Measurements from ENCODE around the gene TMEM143. TPM values are rescaled to one million over a fixed set of nuclear protein-coding genes. Genes with fewer than 3 reads are reported as not detected.

TMEM143 gene
- total RNA-seq, 2 donors from 2014 or later = 14.5 to 16.1 TPM

Other genes starting within 250 kb of the TMEM143 start
- 10 to 100 TPM; 17.4 to 62.0 TPM for gene LIG1, start 193.6 kb downstream of the TMEM143 start, total RNA-seq
- gene ZSWIM9, start 193.3 kb downstream of the TMEM143 start, total RNA-seq = 1 to 10 TPM; 4.7 to 9.6 TPM
- gene CARD8, start 108.0 kb downstream of the TMEM143 start, total RNA-seq = 10 to 100 TPM; 23.7 to 24.4 TPM
- under 1 TPM in 1 of 2 donors, not detected in 1; 0.26 TPM for gene ZNF114, start 93.9 kb downstream of the TMEM143 start, total RNA-seq
- gene EMP3, start 38.4 kb downstream of the TMEM143 start, total RNA-seq = 1 to 10 TPM; 2.6 to 7.0 TPM
- under 1 TPM in 1 of 2 donors, not detected in 1; 0.78 TPM for gene SYNGR4, start 427 bp upstream of the TMEM143 start, total RNA-seq
- gene KDELR1, start 27.6 kb upstream of the TMEM143 start, total RNA-seq = 10 to 100 TPM; 47.5 to 51.4 TPM
- 1 to 10 TPM in 1 of 2 donors, under 1 TPM in 1; 0.26 to 2.0 TPM for gene GRIN2D, start 29.7 kb upstream of the TMEM143 start, total RNA-seq
- gene GRWD1, start 82.0 kb upstream of the TMEM143 start, total RNA-seq = 10 to 100 TPM; 11.9 TPM
- 1 to 10 TPM in 1 of 2 donors, under 1 TPM in 1; 0.66 to 1.6 TPM for gene KCNJ14, start 91.6 kb upstream of the TMEM143 start, total RNA-seq
- 10 to 100 TPM; 76.1 to 94.2 TPM for gene CYTH2, start 105.4 kb upstream of the TMEM143 start, total RNA-seq
- gene LMTK3, start 147.9 kb upstream of the TMEM143 start, total RNA-seq = 1 to 10 TPM; 4.2 to 9.6 TPM
- 1 to 10 TPM in 1 of 2 donors, not detected in 1; 1.0 TPM for gene SULT2B1, start 188.2 kb upstream of the TMEM143 start, total RNA-seq
- not detected for gene SPACA4, start 242.8 kb upstream of the TMEM143 start, total RNA-seq

Data from body of pancreas (tissue), 2 donors.